Stimulated activated CD4-positive, alpha-beta T cell treated with anti-CD3 and anti-CD28 coated beads, Interleukin-1b, Interleukin-23, amount 100 ng/mL, for 48 hours (primary cell): ENCODE data around the gene SLC35F4.
A peak's percentile ranks its signal among the peaks of the same experiment; 100 is the strongest.

Experiments used
- DNase-seq: peaks from one replicate; pipeline ENCODE4 v3.0.0-alpha.2; 2020

SLC35F4 gene

DNA sequence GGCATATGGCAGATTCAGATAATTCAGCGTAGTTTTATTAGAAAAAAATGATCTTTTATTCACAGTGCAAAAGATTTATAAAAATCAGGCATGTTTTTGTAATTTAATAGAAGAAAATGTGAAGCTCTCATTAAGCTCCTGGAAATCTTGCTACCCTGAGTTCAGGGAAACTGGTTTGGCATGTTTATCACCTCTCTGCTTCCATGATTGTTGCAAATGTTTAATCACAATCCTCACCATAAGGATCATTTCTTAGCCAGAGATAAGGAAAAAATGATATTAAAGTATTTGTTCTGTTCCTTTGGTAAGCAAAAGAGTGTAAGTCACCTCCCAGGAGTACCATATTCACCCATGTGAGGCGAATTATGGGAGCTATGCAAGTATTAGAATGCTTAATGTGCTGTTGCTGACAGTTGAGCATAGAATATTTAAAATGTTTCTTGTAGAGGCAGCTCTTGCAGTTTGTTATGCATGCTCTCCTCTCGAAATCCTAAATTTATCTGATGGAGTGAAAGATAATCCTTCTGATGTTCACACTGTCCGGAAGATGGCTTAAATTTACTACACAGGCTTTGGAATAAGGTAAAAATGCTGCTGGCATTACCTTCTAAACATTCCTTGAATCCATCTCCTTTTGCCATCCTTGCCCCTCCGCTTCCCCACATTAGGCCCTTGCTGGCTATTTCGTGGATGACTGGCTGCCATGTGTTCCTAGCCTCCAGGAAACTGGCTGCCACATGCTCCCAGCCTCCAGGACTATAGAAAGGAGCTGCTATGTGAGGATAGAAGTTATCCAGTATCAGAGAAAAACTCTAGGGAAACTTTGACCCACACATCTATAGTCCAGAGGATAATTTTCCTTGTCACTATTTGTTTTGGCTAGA lies 256.5 kb downstream of the SLC35F4 start:
- no peak for DNase-seq

DNA sequence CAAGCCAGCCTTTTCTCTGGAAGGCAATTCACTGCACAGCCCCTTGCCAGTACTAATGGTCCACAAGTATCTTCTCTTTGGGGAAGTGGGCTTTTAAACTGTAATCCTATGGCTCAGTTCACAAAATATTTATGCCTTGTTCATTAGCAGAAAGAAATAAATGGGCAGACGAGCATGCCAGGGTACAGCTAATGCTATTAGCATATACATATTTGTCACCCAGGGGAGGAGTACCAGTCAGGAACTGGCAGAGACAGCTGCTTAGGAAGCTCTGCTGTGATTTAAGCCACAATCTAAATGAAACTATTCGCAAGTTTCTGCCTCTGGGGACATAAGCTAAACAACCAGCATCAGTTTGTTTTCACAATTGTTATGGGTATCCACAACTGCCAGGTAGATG lies 258.8 kb downstream of the SLC35F4 start:
- no peak for DNase-seq

DNA sequence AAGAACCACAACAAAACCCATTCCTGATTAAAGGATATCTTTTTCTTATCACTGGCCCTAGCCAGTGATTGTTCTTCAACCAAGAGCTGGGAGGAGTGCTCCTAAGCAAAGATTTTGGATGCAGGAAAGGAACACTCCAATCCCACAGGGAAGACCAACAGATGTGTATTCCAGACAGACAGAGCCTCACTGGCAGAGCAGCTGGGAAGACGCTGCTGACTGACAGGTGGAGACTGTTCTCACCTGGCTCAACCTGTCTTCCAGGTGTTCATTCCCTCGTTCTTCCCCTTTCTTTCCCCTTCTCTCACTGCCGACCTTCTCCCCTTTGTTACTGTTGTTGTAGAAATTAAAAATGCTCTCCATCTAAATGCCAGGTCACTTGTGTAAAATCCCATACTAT lies 282.5 kb downstream of the SLC35F4 start:
- no peak for DNase-seq

DNA sequence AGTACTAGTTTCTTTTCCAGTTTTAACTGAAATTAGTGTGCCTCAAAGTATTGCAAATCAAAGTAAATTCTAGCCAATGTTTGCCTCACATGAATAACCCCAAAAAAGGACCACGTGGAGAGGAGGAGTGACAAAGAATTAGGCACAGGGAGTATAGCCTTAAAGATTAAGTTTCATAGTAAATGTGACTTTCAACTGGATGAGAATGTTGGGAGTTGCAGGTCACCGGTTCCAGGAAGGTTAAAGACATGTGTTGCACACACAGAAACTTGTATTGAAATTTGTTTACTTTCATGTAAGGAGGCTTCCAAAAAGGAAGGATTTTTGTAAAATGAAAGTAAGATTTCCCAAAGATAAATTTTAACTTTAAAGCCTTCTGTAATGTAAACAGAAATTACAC lies 283.1 kb downstream of the SLC35F4 start:
- no peak for DNase-seq

DNA sequence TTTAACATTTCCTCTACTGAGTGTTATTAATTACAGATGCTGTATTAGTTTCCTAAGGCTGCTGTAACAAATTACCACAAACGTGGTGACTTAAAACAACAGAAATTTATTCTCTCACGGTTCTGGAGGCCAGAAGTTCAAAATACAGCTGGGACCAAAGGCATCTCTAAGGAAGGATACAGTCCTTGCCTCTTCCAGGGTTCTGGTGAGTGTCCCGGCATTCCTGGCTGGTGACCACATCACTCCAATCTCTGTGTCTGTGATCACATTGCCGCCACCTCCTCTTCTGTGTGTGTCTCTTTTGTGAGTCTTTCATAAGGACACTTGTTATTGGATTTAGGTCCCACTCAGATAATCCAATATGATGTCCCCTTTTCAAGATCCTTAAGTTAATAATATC lies 287.1 kb downstream of the SLC35F4 start:
- no peak for DNase-seq

DNA sequence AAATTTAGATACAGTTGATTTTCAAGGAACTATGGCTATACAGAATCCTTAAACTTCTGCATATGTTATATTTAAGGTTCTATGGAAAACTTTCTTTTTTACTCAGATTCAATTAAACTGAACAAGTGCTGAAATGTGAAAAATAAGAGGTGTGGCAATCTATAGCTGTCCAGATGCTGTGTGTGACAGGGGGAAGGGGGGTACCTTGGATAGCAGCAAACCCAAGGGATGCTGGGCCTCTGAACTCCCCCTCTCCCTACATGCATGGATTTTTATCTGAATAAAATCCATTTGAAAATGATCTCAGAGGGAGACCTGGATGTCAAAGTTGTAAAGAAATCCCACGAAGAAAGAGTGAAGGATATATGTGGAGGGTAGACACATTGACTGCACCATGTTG lies 289.4 kb downstream of the SLC35F4 start:
- no peak for DNase-seq

DNA sequence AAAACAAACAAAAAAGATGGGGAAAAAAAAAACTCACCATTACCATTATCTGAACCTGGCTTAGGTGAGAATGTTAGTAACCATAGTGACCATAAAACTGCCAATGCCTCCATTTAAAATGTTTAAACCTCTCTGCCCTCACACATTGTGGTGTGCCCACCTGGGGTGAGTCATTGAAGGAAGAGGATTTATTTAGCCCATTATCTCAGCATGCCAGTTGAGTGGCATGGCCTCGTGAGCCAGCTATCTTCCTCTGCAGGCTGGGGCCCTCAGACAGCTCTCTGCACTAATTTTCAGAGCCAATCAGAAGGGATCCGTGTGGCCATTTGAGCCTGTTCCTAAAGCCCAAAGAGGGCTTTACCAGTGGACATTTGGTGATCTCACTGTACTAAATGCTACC lies 290.4 kb downstream of the SLC35F4 start:
- no peak for DNase-seq

DNA sequence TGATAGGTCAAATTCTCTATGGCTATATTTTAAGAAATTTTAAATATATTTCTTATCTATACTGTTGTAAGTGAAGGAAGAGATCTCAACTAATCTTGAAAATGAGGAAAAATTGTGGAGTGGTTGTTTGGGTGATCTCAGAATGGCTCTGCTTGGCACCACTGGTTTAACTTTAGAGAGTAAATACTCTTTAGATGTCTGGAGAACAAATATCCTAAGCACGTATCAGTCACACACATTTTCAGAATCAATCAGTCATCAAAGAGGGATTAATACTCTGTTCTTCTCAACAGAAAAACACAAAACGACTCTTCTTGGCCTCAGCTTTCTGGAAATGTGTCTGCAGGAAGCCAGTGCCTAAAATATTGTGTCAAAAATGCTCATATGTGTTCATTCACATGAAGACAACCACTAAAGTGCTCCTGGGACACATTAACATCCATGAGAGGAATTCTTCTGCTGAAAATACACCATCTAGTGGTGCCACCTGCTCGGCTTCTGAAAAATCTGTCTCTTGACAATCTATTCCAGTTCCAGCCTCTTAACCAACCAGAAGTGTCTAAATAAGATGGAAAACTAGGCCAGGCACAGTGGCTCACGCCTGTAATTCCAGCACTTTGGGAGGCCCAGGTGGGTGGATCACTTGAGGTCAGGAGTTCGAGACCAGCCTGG lies 291.1 kb downstream of the SLC35F4 start:
- DNase-seq, result no peak

DNA sequence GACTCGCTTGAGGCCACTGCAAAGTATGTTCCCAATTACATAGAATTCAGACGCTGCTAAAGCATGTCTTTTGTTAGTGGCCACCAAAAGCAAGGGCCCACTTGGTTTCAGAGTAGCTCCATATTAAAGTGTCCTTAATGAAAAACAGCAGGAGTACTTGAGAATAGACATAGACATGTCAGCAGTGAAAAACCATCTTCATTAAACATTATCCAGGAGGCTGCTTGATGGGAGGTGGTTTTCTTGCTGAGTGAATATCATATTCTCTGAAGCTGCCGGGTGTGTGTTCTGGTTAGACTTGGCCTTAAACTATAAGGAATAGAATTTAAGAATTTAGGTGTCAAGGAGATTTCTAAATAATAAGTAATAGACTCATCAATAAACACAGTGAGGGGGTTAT lies 292.7 kb downstream of the SLC35F4 start:
- no peak for DNase-seq

DNA sequence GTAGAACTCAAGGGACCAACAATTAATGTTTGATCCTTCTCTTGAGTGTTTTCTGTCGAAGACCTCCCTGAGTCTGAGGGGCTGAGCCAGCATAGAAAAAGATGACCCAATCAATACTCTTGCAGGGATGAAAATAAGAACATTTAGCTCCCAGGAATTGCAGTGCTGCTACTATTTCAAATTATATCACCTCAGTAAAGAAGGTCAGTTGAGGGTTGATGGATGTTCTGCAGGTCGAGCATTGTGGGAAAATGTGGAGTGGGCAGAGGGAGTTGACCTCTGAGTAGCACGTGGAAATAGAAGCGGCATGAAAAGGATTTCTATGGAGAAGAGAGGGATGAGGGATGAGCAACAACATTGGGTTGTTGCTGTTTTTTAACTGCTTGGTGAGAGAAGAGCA lies 297.3 kb downstream of the SLC35F4 start:
- no peak for DNase-seq

DNA sequence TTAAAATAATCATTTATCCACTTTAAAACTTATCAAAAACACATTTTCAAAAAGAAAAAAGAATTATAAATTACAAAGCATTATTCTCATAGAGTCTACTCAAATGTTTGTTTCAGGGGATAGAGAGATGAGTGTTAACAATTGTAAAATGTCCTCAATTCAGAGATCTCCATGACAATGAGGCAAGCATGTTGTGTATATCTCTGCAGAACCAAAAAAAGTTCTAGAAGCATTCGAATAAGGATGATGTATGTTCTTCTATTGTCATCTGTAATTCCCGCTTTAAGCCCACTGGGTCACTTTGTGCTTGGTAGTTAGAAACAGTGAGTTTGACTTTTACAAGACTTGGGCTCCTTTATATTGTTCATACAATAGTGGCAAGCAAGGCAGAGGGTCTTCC lies 298.7 kb downstream of the SLC35F4 start:
- DNase-seq, result no peak

DNA sequence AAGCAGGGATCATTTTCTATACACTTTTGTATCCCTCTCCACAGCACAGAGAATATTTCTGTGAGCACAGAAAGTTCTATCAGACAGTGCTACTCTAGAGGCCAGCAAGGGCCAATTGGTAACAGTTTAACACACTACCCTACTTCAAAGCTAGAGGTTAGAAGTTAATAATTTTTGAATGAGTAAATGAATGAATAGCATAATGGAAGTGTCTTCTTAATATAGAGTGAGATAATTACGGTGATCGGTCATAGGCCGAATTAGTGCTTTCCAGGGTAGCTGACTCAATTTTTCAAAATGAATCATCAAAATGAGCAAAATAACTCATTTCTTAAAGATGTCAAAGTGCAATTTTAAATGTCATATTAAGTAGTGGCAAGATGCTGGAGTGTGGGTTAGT lies 305.2 kb downstream of the SLC35F4 start:
- no peak for DNase-seq

DNA sequence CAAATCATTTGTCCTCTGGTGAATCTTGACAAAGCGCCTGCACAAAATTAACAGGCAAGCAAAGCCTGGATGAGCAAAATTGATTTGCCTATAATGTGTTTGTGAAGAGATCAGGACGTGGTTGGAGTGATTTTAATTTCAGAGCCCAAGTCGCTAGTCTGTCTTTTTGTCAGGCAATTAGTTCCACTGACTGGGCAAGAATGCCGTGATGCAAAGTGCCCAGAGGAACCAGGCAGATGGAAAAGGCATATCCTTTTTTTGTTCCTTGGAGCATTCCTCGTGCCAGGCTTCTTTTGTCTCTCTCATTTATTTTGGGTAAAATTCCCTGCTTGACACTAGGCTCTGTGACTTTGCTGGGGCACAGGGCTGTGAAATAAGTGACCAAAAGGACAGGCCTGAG lies 306.3 kb downstream of the SLC35F4 start:
- no peak for DNase-seq

DNA sequence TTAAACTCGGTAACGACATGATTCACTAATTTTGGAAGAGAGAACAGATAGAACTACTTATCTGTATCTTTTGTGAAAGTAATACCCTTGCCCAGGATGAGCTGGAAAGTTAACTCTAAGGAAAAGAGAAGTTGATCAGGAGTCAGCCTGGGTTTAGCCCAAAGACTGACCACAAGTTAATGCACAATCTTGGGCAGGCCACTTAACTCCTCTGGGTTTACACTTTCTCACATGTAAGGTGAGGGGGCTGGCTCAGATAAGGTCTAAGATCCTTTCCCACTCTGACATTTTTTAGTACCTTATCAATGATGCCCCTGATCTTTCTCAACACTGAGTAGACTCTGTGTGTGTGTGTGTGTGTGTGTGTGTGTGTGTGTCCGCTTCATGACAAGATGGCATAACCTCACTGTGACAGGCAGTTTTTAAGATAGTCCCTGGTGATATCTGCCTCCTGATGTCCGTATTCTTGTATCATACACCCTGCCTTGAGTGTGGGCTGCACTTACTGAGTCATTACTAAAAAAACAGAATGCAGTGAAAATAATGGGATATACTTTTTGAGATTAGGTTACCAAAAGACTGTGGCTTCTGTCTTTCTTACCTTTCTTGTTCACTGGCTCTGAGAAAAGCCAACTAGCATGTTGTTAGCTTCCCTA lies 316.0 kb downstream of the SLC35F4 start:
- no peak for DNase-seq

DNA sequence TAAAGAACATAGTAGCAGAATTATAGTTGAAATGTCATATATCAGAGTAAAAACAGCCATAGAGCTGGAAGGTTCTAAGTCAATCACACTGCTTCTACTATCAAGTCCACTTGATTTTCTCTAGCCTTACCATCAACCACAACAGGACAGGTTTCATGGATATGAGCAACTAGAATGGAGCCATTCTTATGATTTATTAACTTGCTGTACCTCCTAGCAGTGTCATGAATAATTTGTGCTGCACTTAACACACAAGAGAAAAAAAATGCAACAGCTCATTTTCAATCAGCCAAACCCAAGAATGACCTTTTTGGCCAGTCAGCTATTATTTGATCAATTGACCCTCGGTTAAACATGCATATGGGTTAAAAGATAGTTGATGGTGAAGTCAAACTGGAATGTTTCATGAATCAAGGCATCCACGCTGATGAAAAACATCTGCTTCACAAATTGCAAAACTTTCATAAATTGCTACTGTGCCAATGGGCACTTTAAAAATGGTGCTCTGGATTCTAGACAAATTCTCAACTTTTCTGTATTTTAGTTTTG lies 316.8 kb downstream of the SLC35F4 start:
- DNase-seq, result no peak

DNA sequence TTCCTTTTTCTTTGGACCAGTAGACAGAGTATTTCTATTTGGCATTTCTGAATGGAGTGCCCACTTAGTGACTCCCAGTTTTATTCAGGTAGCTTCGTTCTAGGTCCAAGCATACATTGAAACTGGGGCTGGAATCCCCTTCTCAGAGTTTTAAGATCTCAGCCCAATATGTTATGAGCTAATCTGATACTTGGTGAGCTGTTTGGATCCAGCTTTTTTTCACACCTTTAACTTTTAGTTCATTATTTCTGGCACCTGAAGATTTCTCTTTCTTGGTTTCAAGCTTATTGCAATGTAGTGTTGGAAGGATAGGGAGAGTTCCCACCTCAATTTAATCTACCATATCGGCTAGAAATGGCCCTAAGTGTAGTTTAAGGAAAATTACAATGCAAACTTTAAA lies 318.8 kb downstream of the SLC35F4 start:
- DNase-seq, result no peak

DNA sequence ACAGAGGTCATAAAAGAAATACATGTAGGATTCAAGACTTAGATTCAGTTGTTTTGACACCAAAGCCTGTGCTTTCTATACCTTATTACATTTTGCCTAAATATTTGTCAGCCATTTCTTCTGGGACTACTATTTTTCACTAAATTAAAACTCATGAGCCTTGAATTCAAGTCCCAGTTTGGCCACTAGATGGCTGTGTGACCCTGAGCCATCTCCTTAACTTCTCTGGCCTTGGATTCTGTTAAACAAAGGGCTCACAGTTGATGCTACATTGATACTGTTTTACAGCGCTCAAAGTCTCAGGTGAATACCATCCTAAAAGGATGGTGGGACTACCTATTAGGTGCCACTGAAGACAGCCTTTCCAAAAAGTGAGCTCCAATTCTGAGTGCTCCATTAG lies 332.7 kb downstream of the SLC35F4 start:
- peak; percentile 4 for DNase-seq

DNA sequence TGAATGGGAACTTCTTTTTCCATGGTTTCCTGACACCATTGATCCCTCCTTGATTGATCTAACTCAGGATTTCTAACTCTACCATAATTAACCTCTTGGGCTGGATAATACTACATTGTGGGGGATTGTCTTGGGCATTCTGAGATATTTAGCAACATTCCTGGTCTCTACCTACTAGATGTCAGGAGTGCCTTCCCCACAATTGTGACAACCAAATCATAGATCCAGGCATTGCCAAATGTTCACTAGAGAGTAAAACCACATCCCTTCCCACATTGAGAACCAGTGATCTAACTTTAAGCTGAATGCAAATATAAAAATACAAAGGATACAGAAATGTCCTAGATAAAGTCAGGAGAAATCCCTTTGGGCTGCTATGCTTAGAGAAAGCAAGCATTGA lies 335.3 kb downstream of the SLC35F4 start:
- DNase-seq, result no peak

DNA sequence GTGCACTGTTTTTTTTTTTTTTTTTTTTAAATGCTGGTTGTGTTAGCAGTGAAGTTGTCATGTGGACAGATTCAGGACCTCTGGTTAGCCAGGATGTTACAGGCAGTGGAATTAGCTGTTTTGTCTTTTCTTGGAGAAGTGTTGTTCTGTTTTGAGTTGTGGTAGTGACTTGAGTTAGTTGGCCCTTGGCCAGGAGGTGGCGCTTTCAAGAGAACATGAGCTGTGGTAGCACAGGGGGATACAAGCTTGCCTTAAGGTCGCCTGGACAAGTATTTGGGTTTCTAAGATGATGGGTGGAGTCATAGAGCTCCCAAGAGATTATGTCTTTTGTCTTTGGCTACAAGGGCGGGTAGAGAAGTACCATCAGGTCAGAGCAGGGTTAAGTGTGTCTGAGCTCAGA lies 338.9 kb downstream of the SLC35F4 start:
- DNase-seq, result no peak

DNA sequence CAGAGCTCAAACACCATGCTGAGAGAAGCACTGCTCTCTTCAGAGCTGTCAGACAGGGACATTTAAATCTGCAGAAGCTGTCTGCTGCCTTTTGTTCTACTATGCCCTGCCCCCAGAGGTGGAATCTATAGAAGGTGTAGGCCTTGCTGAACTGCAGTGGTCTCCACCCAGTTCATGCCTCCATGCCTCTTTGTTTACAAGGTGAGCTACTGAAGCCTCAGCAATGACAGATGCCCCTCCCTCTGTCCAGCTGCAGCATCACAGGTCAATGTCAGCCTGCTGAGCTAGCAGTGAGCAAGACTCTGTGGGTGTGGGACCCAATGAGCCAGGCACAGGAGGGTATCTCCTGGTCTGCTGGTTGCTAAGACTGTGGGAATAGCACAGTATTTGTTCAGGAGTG lies 346.8 kb downstream of the SLC35F4 start:
- no peak for DNase-seq
